B cell (primary cell): Measurements from ENCODE around the gene G6PD.

Source experiments
- CTCF ChIP-seq: fragments of 200-600 bp; IDR thresholded peaks from one replicate; pipeline ENCODE4 v1.8.0; 2022; ENCODE audit warnings: antibody characterized with exemption, mild to moderate bottlenecking
- EZH2 ChIP-seq: IDR thresholded peaks from 2 replicates; pipeline ENCODE4 v1.6.1; 2012; ENCODE audit warnings: borderline replicate concordance, low read depth, mild to moderate bottlenecking, moderate library complexity, low read length; ENCODE audit not compliant: insufficient read depth, poor library complexity, severe bottlenecking

- TF ChIP-seq CTCF, result no peak
- TF ChIP-seq EZH2, result no peak
Observed at GRCh38 chrX:154512879-154513553, 33.6 kb downstream of the G6PD start.
